IMR-90 (cell line): Measurements from ENCODE around the gene ANKS3. TPM values are rescaled to one million over a fixed set of nuclear protein-coding genes. Genes with fewer than 3 reads are reported as not detected.

Experiments
- ATAC-seq: fragments of 200-7000 bp; cut with Tn5 transposase; 2 replicates; pipeline ENCODE4 v1.9.1; 2020; ENCODE audit warnings: low read depth, mild to moderate bottlenecking, moderate library complexity
- BruUV-seq: library from RNA; stranded (reverse); fragments of 400-500 nt; replicated peaks from 2 replicates; lab custom pipeline; 2021; lab: Mats Ljungman, UMichigan
- CTCF ChIA-PET: fragments of 300-600 bp; formaldehyde crosslinking; extraction: SDS; loops from one replicate; lab custom pipeline; 2021; ENCODE audit warnings: antibody characterized with exemption; lab: Yijun Ruan, JAX
- POLR2A ChIA-PET: fragments of 300-600 bp; sonication (Branson Sonifier 250); formaldehyde crosslinking; loops from one replicate; lab custom pipeline; 2022; ENCODE audit warnings: antibody characterized with exemption; ENCODE audit not compliant: unreplicated experiment; lab: Charles Lee
- DNase-seq: peaks from one replicate; pipeline ENCODE4 v3.0.0; 2013
- H2AFZ ChIP-seq: replicated peaks from 2 replicates; pipeline ENCODE3; 2013; ENCODE audit warnings: low read length, mild to moderate bottlenecking; ENCODE audit not compliant: poor library complexity
- H2AK5ac ChIP-seq: 2 replicates; pipeline ENCODE4 v1.6.1; 2013; ENCODE audit warnings: low read depth, low read length, inconsistent platforms
- H2AK9ac ChIP-seq: replicated peaks from 2 replicates; pipeline ENCODE3; 2013; ENCODE audit warnings: mild to moderate bottlenecking, low read depth, low read length, moderate library complexity; ENCODE audit not compliant: poor library complexity
- H2BK120ac ChIP-seq: 2 replicates; pipeline ENCODE4 v1.6.1; 2013; ENCODE audit warnings: low read depth, low read length, inconsistent platforms
- H2BK15ac ChIP-seq: 3 replicates; pipeline ENCODE4 v1.6.1; 2013; ENCODE audit warnings: low read depth, low read length, inconsistent platforms
- H2BK20ac ChIP-seq: 2 replicates; pipeline ENCODE4 v1.6.1; 2013; ENCODE audit warnings: low read depth, mild to moderate bottlenecking, inconsistent platforms, low read length, moderate library complexity
- H2BK5ac ChIP-seq: 2 replicates; pipeline ENCODE4 v1.6.1; 2013; ENCODE audit warnings: mild to moderate bottlenecking, low read depth, low read length, inconsistent platforms; ENCODE audit not compliant: poor library complexity, severe bottlenecking
- H3K14ac ChIP-seq: replicated peaks from 2 replicates; pipeline ENCODE4 v1.6.1; 2013; ENCODE audit warnings: low read depth, low read length, inconsistent platforms
- H3K18ac ChIP-seq: 2 replicates; pipeline ENCODE4 v1.6.1; 2013; ENCODE audit warnings: low read depth, low read length, control low read depth
- H3K23ac ChIP-seq: 2 replicates; pipeline ENCODE4 v1.6.1; 2013; ENCODE audit warnings: low read depth, low read length, inconsistent platforms
- H3K27ac ChIP-seq: 2 replicates; pipeline ENCODE4 v1.5.1; 2013; ENCODE audit warnings: mild to moderate bottlenecking, control low read depth, low read length; ENCODE audit not compliant: insufficient read depth
- H3K27me3 ChIP-seq: 2 replicates; pipeline ENCODE4 v1.6.1; 2013; ENCODE audit warnings: low read length; ENCODE audit not compliant: control insufficient read depth, insufficient read depth
- H3K36me3 ChIP-seq: 2 replicates; pipeline ENCODE4 v1.6.1; 2013; ENCODE audit warnings: low read length, mixed read lengths; ENCODE audit not compliant: control insufficient read depth, insufficient read depth
- H3K4ac ChIP-seq: 2 replicates; pipeline ENCODE4 v1.6.1; 2013; ENCODE audit warnings: low read depth, low read length, inconsistent platforms
- H3K4me1 ChIP-seq: 2 replicates; pipeline ENCODE4 v1.6.1; 2013; ENCODE audit warnings: low read length, mixed read lengths; ENCODE audit not compliant: control insufficient read depth, insufficient read depth
- H3K4me2 ChIP-seq: 2 replicates; pipeline ENCODE4 v1.6.1; 2013; ENCODE audit warnings: low read depth, mild to moderate bottlenecking, control low read depth, low read length, moderate library complexity
- H3K4me3 ChIP-seq: 2 replicates; pipeline ENCODE4 v1.5.1; 2013; ENCODE audit warnings: low read depth, mild to moderate bottlenecking, control low read depth, low read length, moderate library complexity; ENCODE audit not compliant: insufficient read depth
- H3K56ac ChIP-seq: 2 replicates; pipeline ENCODE4 v1.6.1; 2013; ENCODE audit warnings: low read length, inconsistent platforms; ENCODE audit not compliant: insufficient read depth; ENCODE audit errors: extremely low read depth
- H3K79me1 ChIP-seq, 2 experiments: 2 replicates each; pipeline ENCODE4 v1.6.1; 2013; ENCODE audit warnings: low read length in 2 of 2, inconsistent platforms in 1 of 2, low read depth in 1 of 2
- H3K9ac ChIP-seq: 2 replicates; pipeline ENCODE4 v1.6.1; 2013; ENCODE audit warnings: low read depth, low read length, control low read depth
- H3K9me1 ChIP-seq: 2 replicates; pipeline ENCODE4 v1.6.1; 2013; ENCODE audit warnings: low read length, inconsistent platforms; ENCODE audit not compliant: insufficient read depth
- H3K9me3 ChIP-seq: 2 replicates; pipeline ENCODE4 v1.6.1; 2013; ENCODE audit warnings: low read length; ENCODE audit not compliant: control insufficient read depth, insufficient read depth
- H4K20me1 ChIP-seq: 2 replicates; pipeline ENCODE4 v1.6.1; 2013; ENCODE audit warnings: low read length, inconsistent platforms; ENCODE audit not compliant: insufficient read depth
- H4K5ac ChIP-seq: 2 replicates; pipeline ENCODE4 v1.6.1; 2013; ENCODE audit warnings: mild to moderate bottlenecking, low read depth, low read length, control low read depth
- H4K8ac ChIP-seq, 2 experiments: 2 replicates each; pipeline ENCODE4 v1.6.1; 2013; ENCODE audit warnings: low read depth in 2 of 2, low read length in 2 of 2, control low read depth in 1 of 2, inconsistent platforms in 1 of 2
- H4K91ac ChIP-seq: 2 replicates; pipeline ENCODE4 v1.6.1; 2013; ENCODE audit warnings: low read depth, low read length, inconsistent platforms; ENCODE audit not compliant: insufficient read depth
- BHLHE40 ChIP-seq: fragments of 150-350 bp; IDR thresholded peaks from 2 replicates; pipeline ENCODE4 v1.6.1; 2016; ENCODE audit warnings: mild to moderate bottlenecking, low read depth, low read length
- CEBPB ChIP-seq: IDR thresholded peaks from 2 replicates; pipeline ENCODE4 v1.6.1; 2012; ENCODE audit warnings: low read depth, low read length, improper control_type of control experiment
- FOS ChIP-seq: fragments of 150-350 bp; IDR thresholded peaks from 2 replicates; pipeline ENCODE4 v1.6.1; 2016; ENCODE audit warnings: low read depth, low read length
- MAFK ChIP-seq: IDR thresholded peaks from 2 replicates; pipeline ENCODE4 v1.6.1; 2012; ENCODE audit warnings: low read depth, low read length, improper control_type of control experiment
- MAZ ChIP-seq: IDR thresholded peaks from 2 replicates; pipeline ENCODE4 v1.6.1; 2012; ENCODE audit warnings: low read depth, mild to moderate bottlenecking, low read length, improper control_type of control experiment, moderate library complexity, borderline replicate concordance
- MXI1 ChIP-seq: IDR thresholded peaks from 2 replicates; pipeline ENCODE4 v1.6.1; 2012; ENCODE audit warnings: low read depth, mild to moderate bottlenecking, low read length, moderate library complexity, borderline replicate concordance
- NFE2L2 ChIP-seq: fragments of 150-350 bp; IDR thresholded peaks from 2 replicates; pipeline ENCODE4 v1.6.1; 2016; ENCODE audit warnings: low read depth, mild to moderate bottlenecking, low read length
- POLR2A ChIP-seq: IDR thresholded peaks from 2 replicates; pipeline ENCODE4 v1.6.1; 2012; ENCODE audit warnings: mild to moderate bottlenecking, low read depth, low read length
- RAD21 ChIP-seq: IDR thresholded peaks from 2 replicates; pipeline ENCODE4 v1.6.1; 2012; ENCODE audit warnings: low read length, improper control_type of control experiment
- RCOR1 ChIP-seq: IDR thresholded peaks from 2 replicates; pipeline ENCODE4 v1.6.1; 2012; ENCODE audit warnings: mild to moderate bottlenecking, low read length, improper control_type of control experiment; ENCODE audit not compliant: insufficient replicate concordance
- SMC3 ChIP-seq: fragments of 150-350 bp; IDR thresholded peaks from 2 replicates; pipeline ENCODE4 v1.6.1; 2016; ENCODE audit warnings: low read depth, mild to moderate bottlenecking, antibody characterized with exemption, low read length, moderate library complexity
- WGBS, 2 experiments: methylation state at CpG; one replicate each; pipeline versions ENCODE4 v1.1.5 to v1.1.7; 2013; ENCODE audit warnings: missing lambda C conversion rate in 2 of 2; ENCODE audit not compliant: insufficient read length in 1 of 2; ENCODE audit errors: extremely low coverage in 2 of 2; 5-methylcytosine and 5-hydroxymethylcytosine counted together
- dilution Hi-C: fragments of 300-500 bp; cut with HindIII; formaldehyde crosslinking; loops from one replicate; pipeline ENCODE4 v1.14.3; 2018; ENCODE audit warnings: low sequenced_read_pairs; ENCODE audit not compliant: unreplicated experiment
- in situ Hi-C: fragments of 300-500 bp; cut with MboI; formaldehyde crosslinking; loops from 3 replicates; pipeline ENCODE4 v1.14.3; 2019; ENCODE audit warnings: low sequenced_read_pairs, inconsistent platforms, mixed read lengths
- intact Hi-C: fragments of 100-400 bp; cut with micrococcal nuclease; formaldehyde crosslinking; loops from 2 replicates; pipeline ENCODE4 v1.10.0; 2022
- polyA plus RNA-seq, 3 experiments: library from polyadenylated mRNA; depleted of rRNA; stranded (reverse); fragments of >200 nt; gene quantifications; 2 replicates each; pipeline ENCODE4 v1.2.3, GENCODE V29; 2012; ENCODE audit warnings: low replicate concordance in 1 of 3
- total RNA-seq: library from RNA; depleted of rRNA; stranded (reverse); fragments of >200 nt; gene quantifications from 2 replicates; pipeline ENCODE4 v1.2.3, GENCODE V29; 2012
- TF ChIP-seq, protein P1 (sequence below): fragments of 150-350 bp; IDR thresholded peaks from 2 replicates; pipeline ENCODE4 v1.6.1; 2017; ENCODE audit warnings: mild to moderate bottlenecking, antibody characterized with exemption, low read length, low read depth
- TF ChIP-seq, protein P2 (sequence below): fragments of 150-350 bp; IDR thresholded peaks from 2 replicates; pipeline ENCODE4 v1.6.1; 2016; ENCODE audit warnings: low read depth, mild to moderate bottlenecking, low read length, moderate library complexity, borderline replicate concordance

The ANKS3 gene
- total and polyA plus RNA-seq, 2 of the 4 experiments (the other 2 are of a cell fraction): 24.4 to 25.0 TPM

DNA sequence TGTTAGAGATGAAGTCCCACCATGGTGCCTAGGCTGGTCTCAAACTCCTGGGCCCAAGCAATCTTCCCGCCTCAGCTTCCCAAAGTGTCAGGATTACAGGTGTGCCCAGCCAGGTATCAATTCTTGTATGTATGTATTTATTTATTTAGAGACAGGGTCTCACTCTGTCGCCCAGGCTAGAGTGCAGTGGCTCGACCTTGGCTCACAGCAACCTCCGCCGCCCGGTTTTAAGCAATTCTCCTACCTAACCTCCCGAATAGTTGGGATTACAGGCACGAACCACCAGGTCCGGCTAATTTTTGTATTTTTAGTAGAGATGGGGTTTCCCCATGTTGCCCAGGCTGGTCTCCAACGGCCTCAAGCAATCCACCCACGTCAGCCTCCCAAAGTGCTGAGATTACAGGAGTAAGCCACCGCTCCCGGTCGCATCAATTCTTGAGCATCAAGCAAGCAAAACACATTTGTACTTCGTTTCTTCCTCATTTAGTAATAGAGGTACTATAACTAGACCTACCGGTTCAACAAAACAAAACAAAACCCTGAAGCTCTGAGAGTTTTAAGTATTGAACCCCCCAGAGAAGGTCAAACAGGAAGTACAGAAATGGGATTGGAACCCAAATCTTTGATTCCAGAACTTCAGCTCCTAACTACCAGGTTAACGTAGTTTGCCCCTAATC lies 33.9 kb upstream of the ANKS3 start:
- Histone ChIP-seq H2AFZ (peak overlapping the region; percentile 94), H3K14ac (peak overlapping the region; percentile 98), H2AK9ac (peak overlapping the region; percentile 83), H2BK20ac (no peak overlapping the region), H3K9ac (peak overlapping the region; percentile 81), H3K18ac (peak overlapping the region; percentile 69), H3K36me3 (peaks cover 15% of the 10 kb centered on the region; the same call in 1 of the 2 replicates), H3K4me3 (peak overlapping the region; percentile 51), H3K4me2 (peak overlapping the region; percentile 91), H4K20me1 (no peaks in the 10 kb centered on the region), H3K56ac (peak overlapping the region; percentile 82), H4K91ac (peak overlapping the region; percentile 80), H4K5ac (peak overlapping the region; percentile 90), H2BK5ac (peak overlapping the region; percentile 74), H3K27me3 (no peaks in the 10 kb centered on the region), H2AK5ac (peak overlapping the region; percentile 54), H3K9me3 (no peaks in the 10 kb centered on the region), H4K8ac (peak overlapping the region; percentile 98 to 99), H3K4ac (peak overlapping the region; percentile 92), H3K79me1 (peaks cover 18 to 33% of the 10 kb centered on the region in 2 experiments; a peak in 3 of 4 replicates), H3K4me1 (peaks cover 7% of the 10 kb centered on the region), H3K9me1 (peaks cover 6% of the 10 kb centered on the region), H3K23ac (peak overlapping the region; percentile 82; the same call in 1 of the 2 replicates), H2BK120ac (0 out of 2 replicates have a peak overlapping the region, but pooled peaks have one; percentile 44), H3K27ac (peak overlapping the region; percentile 78), H2BK15ac (peak overlapping the region; percentile 55; the same call in 1 of the 3 replicates)
- dilution Hi-C loops (no loop called here), intact Hi-C loops (loop anchor here (2.0 to 5.0 kb wide), 4 partner anchors 33 to 189 kb away; partner anchors contain the start of genes ANKS3, DNAAF8 and ROGDI), in situ Hi-C loops (loop anchor here (10.0 kb wide), 1 partner anchor 187 kb away; the partner anchor contains the start of gene SEC14L5)
- TF ChIP-seq BHLHE40 (no peak), MXI1 (no peak), MAZ (no peak), CEBPB (no peak), FOS (no peak), RAD21 (no peak), MAFK (no peak), SMC3 (no peak), NFE2L2 (no peak), POLR2A (no peak), RCOR1 (no peak)
- TF ChIP-seq, protein P1, sequence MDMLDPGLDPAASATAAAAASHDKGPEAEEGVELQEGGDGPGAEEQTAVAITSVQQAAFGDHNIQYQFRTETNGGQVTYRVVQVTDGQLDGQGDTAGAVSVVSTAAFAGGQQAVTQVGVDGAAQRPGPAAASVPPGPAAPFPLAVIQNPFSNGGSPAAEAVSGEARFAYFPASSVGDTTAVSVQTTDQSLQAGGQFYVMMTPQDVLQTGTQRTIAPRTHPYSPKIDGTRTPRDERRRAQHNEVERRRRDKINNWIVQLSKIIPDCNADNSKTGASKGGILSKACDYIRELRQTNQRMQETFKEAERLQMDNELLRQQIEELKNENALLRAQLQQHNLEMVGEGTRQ: no peak
- TF ChIP-seq, protein P2, sequence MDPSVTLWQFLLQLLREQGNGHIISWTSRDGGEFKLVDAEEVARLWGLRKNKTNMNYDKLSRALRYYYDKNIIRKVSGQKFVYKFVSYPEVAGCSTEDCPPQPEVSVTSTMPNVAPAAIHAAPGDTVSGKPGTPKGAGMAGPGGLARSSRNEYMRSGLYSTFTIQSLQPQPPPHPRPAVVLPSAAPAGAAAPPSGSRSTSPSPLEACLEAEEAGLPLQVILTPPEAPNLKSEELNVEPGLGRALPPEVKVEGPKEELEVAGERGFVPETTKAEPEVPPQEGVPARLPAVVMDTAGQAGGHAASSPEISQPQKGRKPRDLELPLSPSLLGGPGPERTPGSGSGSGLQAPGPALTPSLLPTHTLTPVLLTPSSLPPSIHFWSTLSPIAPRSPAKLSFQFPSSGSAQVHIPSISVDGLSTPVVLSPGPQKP: no peak
- CTCF ChIA-PET: interaction anchor here (0.6 kb wide), 1 partner anchor 66 kb away, joined by 4 read pairs; no protein-coding TSS in a partner anchor
- WGBS, 2 experiments: 33% methylated on average over 1 of the region's 17 CpGs; no CpG with 5 or more reads in 1 of the 2 experiments
- no TSS peak for BruUV-seq
- DNase-seq (peak; percentile 13), ATAC-seq (no peak)
- POLR2A ChIA-PET: no interaction called here
